Activated B cell treated with CpG ODN at 0.5 μM for 24 hours (primary cell): Measurements from ENCODE around the gene LDB2. TPM values are rescaled to one million over a fixed set of nuclear protein-coding genes. Genes with fewer than 3 reads are reported as not detected.

Experiments
- ATAC-seq: fragments of 200-7000 bp; cut with Tn5 transposase; one replicate; pipeline ENCODE4 v1.10.0; 2021; ENCODE audit warnings: low read depth, mild to moderate bottlenecking, moderate library complexity
- CTCF ChIA-PET: fragments of 350-600 bp; sonication (Branson Sonifier 250); formaldehyde crosslinking; loops from one replicate; lab custom pipeline; 2021; ENCODE audit warnings: antibody characterized with exemption; lab: Charles Lee
- POLR2A ChIA-PET: fragments of 350-600 bp; sonication (Branson Sonifier 250); formaldehyde crosslinking; loops from one replicate; lab custom pipeline; 2021; ENCODE audit warnings: antibody characterized with exemption; lab: Charles Lee
- DNase-seq: peaks from one replicate; pipeline ENCODE4 v3.0.0; 2022
- H3K27ac Mint-ChIP-seq: one replicate; pipeline ENCODE4 v1.8.0; 2020; ENCODE audit warnings: mixed read lengths
- H3K27me3 Mint-ChIP-seq: one replicate; pipeline ENCODE4 v1.8.0; 2021; ENCODE audit warnings: mixed read lengths
- H3K36me3 Mint-ChIP-seq: one replicate; pipeline ENCODE4 v1.8.0; 2021; ENCODE audit warnings: low read depth, mixed read lengths
- H3K4me1 Mint-ChIP-seq: one replicate; pipeline ENCODE4 v1.8.0; 2021; ENCODE audit warnings: mixed read lengths
- H3K4me3 Mint-ChIP-seq: one replicate; pipeline ENCODE4 v1.8.0; 2020; ENCODE audit warnings: mild to moderate bottlenecking, mixed read lengths
- H3K9me3 Mint-ChIP-seq: one replicate; pipeline ENCODE4 v1.8.0; 2020; ENCODE audit warnings: mixed read lengths
- intact Hi-C: fragments of 100-400 bp; cut with micrococcal nuclease; formaldehyde crosslinking; loops from one replicate; pipeline ENCODE4 v1.15.1; 2024
- total RNA-seq: library from RNA; stranded (reverse); gene quantifications from 2 replicates; pipeline ENCODE4 v1.2.3, GENCODE V29; 2022
- TF ChIP-seq, protein P1 (sequence below): fragments of 200-600 bp; IDR thresholded peaks from one replicate; pipeline ENCODE4 v1.8.0; 2022; ENCODE audit warnings: antibody characterized with exemption, mild to moderate bottlenecking

Gene LDB2
- total RNA-seq, 1 donor from 2014 or later, result not detected

DNA sequence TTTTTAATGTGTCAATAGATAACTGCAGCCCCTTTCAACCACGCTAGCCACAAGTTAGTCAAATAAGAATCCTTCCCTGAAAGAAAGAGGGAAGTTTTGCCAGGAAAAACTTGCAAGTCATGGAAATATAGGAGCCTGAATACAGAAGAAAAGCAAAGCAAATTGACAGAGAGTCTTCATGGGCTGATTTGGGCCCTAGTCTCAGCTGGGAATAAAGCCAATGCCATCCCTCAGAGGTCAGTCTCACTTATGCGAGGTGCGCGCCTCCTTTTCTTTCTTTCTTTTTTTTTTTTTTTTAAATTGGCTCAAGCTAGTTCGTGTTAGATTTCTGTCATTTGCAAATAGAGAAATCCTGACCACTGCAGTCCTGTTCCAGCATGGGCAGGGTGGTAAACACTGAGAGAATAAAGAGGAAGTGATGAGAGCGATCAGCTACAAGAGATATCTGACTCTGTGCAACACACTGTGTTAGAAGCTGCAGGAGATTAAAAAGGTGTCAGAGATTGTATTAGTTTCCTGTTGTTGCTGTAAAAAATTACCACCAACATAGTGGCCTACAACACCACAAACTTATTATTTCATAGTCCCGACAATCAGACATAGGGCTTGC lies 299.7 kb downstream of the LDB2 start:
- Mint-ChIP-seq H3K4me3 (no peak overlapping the region), H3K9me3 (no peaks in the 10 kb centered on the region), H3K27ac (no peak overlapping the region), H3K27me3 (no peaks in the 10 kb centered on the region), H3K36me3 (no peaks in the 10 kb centered on the region), H3K4me1 (no peaks in the 10 kb centered on the region)
- intact Hi-C loops, result no loop called here
- no peak for DNase-seq
- TF ChIP-seq, protein P1, sequence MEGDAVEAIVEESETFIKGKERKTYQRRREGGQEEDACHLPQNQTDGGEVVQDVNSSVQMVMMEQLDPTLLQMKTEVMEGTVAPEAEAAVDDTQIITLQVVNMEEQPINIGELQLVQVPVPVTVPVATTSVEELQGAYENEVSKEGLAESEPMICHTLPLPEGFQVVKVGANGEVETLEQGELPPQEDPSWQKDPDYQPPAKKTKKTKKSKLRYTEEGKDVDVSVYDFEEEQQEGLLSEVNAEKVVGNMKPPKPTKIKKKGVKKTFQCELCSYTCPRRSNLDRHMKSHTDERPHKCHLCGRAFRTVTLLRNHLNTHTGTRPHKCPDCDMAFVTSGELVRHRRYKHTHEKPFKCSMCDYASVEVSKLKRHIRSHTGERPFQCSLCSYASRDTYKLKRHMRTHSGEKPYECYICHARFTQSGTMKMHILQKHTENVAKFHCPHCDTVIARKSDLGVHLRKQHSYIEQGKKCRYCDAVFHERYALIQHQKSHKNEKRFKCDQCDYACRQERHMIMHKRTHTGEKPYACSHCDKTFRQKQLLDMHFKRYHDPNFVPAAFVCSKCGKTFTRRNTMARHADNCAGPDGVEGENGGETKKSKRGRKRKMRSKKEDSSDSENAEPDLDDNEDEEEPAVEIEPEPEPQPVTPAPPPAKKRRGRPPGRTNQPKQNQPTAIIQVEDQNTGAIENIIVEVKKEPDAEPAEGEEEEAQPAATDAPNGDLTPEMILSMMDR, result no peak
- ChIA-PET CTCF (no interaction called here), POLR2A (no interaction called here)
- no peak for ATAC-seq

DNA sequence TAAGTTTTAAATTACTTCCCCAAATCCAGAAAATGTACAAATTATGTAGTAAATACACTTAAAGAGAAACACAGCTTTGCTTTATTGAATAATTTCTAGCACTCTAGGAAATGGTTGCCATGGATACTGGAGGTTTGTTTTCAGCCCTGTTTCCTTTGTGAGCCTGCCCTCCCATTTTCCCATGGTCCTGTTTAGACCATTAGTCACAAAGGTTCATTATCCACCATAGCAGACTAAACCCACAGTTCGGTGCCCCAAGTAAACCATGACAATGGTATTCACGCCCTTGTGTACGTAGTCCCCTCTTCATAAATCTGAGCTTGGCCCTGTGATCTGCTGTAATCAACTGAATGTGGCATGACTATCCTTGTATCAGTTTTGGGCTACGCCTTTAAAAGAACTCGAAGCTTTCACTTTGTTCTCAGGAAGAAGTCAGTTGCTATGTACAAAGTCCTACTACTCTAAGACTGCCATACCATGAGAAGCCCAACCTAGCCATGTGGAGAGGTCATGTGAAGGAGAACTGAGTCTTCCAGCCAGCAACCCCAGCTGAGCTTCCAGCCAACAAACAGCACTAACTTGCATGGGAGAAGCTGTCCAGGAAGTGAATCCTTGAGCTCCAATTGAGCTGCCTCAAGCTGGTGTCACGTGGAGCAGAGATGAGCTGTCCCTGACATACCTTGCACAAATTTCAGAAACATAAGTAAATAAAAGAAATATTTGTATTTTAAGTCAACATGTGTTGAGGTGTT lies 300.4 kb downstream of the LDB2 start:
- TF ChIP-seq, protein P1, result no peak
- no peaks in the 10 kb centered on the region for H3K4me1 Mint-ChIP-seq
- intact Hi-C loops, result no loop called here
- no peak overlapping the region for H3K27ac Mint-ChIP-seq
- H3K4me3 Mint-ChIP-seq, result no peak overlapping the region
- H3K36me3 Mint-ChIP-seq, result no peaks in the 10 kb centered on the region
- H3K27me3 Mint-ChIP-seq, result no peaks in the 10 kb centered on the region
- H3K9me3 Mint-ChIP-seq, result no peaks in the 10 kb centered on the region
- DNase-seq (no peak), ATAC-seq (no peak)
- ChIA-PET CTCF (no interaction called here), POLR2A (no interaction called here)

DNA sequence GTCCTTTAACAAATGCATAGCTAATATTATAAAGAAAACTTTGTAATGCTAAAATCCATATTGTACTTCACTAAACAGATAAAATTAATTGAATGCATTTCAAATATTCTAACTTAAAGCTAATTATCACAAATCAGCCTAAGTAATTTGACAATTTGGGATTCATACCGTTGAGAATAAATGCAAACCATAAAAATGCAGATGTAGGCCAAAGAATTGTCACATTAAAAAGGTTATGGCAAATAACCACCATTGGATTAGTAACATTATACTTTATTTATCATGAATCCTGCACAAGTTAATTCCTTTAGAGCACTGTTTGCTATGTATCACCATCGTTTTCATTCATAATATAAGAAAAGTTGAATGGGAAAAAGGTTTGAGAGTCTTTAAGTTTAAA lies 301.0 kb downstream of the LDB2 start:
- TF ChIP-seq, protein P1, result no peak
- ATAC-seq (no peak), DNase-seq (no peak)
- Mint-ChIP-seq H3K4me1 (no peaks in the 10 kb centered on the region), H3K36me3 (no peaks in the 10 kb centered on the region), H3K27ac (no peak overlapping the region), H3K27me3 (no peaks in the 10 kb centered on the region), H3K9me3 (no peaks in the 10 kb centered on the region), H3K4me3 (no peak overlapping the region)
- ChIA-PET POLR2A (no interaction called here), CTCF (no interaction called here)
- intact Hi-C loops, result no loop called here

DNA sequence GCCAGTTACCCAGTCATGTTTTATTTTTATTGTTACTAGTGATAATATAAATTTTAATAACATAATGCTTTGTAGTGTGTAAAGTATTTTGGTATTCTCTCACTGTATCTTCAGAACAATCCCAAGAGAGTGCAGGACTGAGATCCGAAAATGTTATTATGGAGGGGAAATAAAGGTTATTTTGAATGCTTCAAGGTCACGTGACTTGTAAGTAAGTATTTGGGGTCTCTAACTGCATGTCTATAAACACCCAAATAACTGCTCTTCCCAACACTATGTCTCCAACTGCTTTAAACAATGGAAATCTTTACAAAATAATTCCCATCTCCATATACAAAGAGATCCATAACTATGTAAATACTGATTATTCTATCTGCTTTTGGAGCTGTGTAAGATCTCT lies 302.2 kb downstream of the LDB2 start:
- ChIA-PET POLR2A (no interaction called here), CTCF (no interaction called here)
- TF ChIP-seq, protein P1, result no peak
- no peak for DNase-seq
- Mint-ChIP-seq H3K4me3 (no peak overlapping the region), H3K27me3 (no peaks in the 10 kb centered on the region), H3K9me3 (no peaks in the 10 kb centered on the region), H3K36me3 (no peaks in the 10 kb centered on the region), H3K4me1 (no peaks in the 10 kb centered on the region), H3K27ac (no peak overlapping the region)
- intact Hi-C loops, result no loop called here
- no peak for ATAC-seq

DNA sequence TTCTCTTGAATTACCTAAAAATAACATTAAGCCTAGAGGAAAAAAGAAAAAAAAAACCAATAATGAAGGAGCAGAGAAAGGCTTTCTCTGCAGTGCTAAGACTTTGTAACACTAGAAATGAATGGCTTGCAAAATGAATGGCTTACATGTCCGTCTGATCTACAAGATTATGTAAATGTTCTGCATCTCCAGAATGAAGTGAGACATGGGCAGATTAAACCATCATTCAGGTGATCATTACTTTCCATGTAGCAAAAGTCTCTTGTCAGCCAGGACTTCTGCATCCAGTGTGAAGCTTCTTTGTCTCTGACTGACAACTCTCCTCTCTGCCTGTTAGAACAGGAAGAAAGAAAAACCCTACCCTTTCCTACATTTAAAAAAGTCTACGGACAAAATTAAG lies 304.3 kb downstream of the LDB2 start:
- Mint-ChIP-seq H3K4me3 (no peak overlapping the region), H3K27me3 (no peaks in the 10 kb centered on the region), H3K9me3 (no peaks in the 10 kb centered on the region), H3K36me3 (no peaks in the 10 kb centered on the region), H3K27ac (no peak overlapping the region), H3K4me1 (no peaks in the 10 kb centered on the region)
- intact Hi-C loops, result no loop called here
- ChIA-PET CTCF (no interaction called here), POLR2A (no interaction called here)
- ATAC-seq (no peak), DNase-seq (no peak)
- TF ChIP-seq, protein P1, result no peak
